K562 (cell line): ENCODE results near the gene MT1E. TPM values are rescaled to one million over a fixed set of nuclear protein-coding genes. Genes with fewer than 3 reads are reported as not detected.

Experiments used
- ATAC-seq: fragments of 200-7000 bp; cut with Tn5 transposase; 3 replicates; pipeline ENCODE4 v1.9.1; 2020; ENCODE audit warnings: moderate library complexity
- BruUV-seq: library from RNA; stranded (reverse); fragments of 400-500 nt; replicated peaks from 2 replicates; lab custom pipeline; 2021; lab: Mats Ljungman, UMichigan
- CTCF ChIA-PET: fragments of 300-600 bp; formaldehyde crosslinking; extraction: SDS; loops from one replicate; lab custom pipeline; 2021; ENCODE audit warnings: low intra/inter-chr PET ratio; lab: Yijun Ruan, JAX
- POLR2A ChIA-PET: fragments of 300-600, 350-650 bp; sonication (Branson Sonifier 250); formaldehyde crosslinking; extraction: SDS; loops from one replicate; lab custom pipeline; 2021; ENCODE audit warnings: antibody characterized with exemption, inconsistent platforms; lab: Yijun Ruan, JAX
- DNase-seq, 4 experiments: peaks; one replicate each; pipeline versions ENCODE4 v3.0.0 to v3.0.0-alpha.2; 2011 to 2018; ENCODE audit warnings: low spot score in 3 of 4, mixed read lengths in 3 of 4; ENCODE audit errors: extremely low read depth in 1 of 4
- FAIRE-seq: peaks from 2 replicates; lab custom pipeline; 2011; peaks lifted over from hg19 to GRCh38; lab: Jason Lieb, UNC
- H2AFZ ChIP-seq: 2 replicates; pipeline ENCODE4 v1.6.0; 2011; ENCODE audit warnings: low read depth, low read length, control low read depth, inconsistent platforms
- H3K27ac ChIP-seq: fragments of 200-600 bp; 3 replicates; pipeline ENCODE4 v1.8.0; 2011; ENCODE audit warnings: low read depth, mild to moderate bottlenecking, control low read depth, inconsistent platforms, low read length, moderate library complexity, mixed read lengths; ENCODE audit errors: extremely low read depth
- H3K27me3 ChIP-seq, 2 experiments: fragments of 300-600 bp in 1 of 2; 2 replicates in 1 of 2; 3 replicates in 1 of 2; pipeline versions ENCODE4 v1.6.0 to v1.8.0; 2011; ENCODE audit warnings: inconsistent platforms in 2 of 2, low read length in 2 of 2, mild to moderate bottlenecking in 1 of 2, mixed read lengths in 1 of 2, moderate library complexity in 1 of 2; ENCODE audit not compliant: control insufficient read depth in 2 of 2, insufficient read depth in 2 of 2
- H3K36me3 ChIP-seq: fragments of 300-600 bp; 3 replicates; pipeline ENCODE4 v1.8.0; 2011; ENCODE audit warnings: mild to moderate bottlenecking, low read length, inconsistent platforms; ENCODE audit not compliant: control insufficient read depth, insufficient read depth
- H3K4me1 ChIP-seq, 2 experiments: fragments of 200-600 bp in 1 of 2; replicated peaks in 1 of 2; 2 replicates in 1 of 2; 3 replicates in 1 of 2; pipeline versions ENCODE4 v1.5.1 to v1.8.0; 2011; ENCODE audit warnings: inconsistent platforms in 2 of 2, low read length in 2 of 2, mild to moderate bottlenecking in 1 of 2, mixed read lengths in 1 of 2, moderate library complexity in 1 of 2; ENCODE audit not compliant: control insufficient read depth in 2 of 2, insufficient read depth in 2 of 2
- H3K4me2 ChIP-seq: 2 replicates; pipeline ENCODE4 v1.6.1; 2011; ENCODE audit warnings: low read length, control low read depth, inconsistent platforms, mixed read lengths; ENCODE audit not compliant: insufficient read depth
- H3K4me3 ChIP-seq: fragments of 200-600 bp; sonication (generic), shearing (Covaris generic); 2 replicates; pipeline ENCODE4 v1.5.1; 2016; ENCODE audit warnings: control low read depth, inconsistent platforms
- H3K79me2 ChIP-seq: fragments of 200-600 bp; 3 replicates; pipeline ENCODE4 v1.8.0; 2011; ENCODE audit warnings: low read length, inconsistent platforms; ENCODE audit not compliant: control insufficient read depth, insufficient read depth
- H3K9ac ChIP-seq, 2 experiments: 2 replicates each; pipeline versions ENCODE4 v1.6.0 to v1.6.1; 2011; ENCODE audit warnings: low read depth in 2 of 2, low read length in 2 of 2, control low read depth in 1 of 2, inconsistent platforms in 1 of 2, mild to moderate bottlenecking in 1 of 2, mixed read lengths in 1 of 2; ENCODE audit not compliant: insufficient read depth in 1 of 2
- H3K9me1 ChIP-seq: one replicate; pipeline ENCODE4 v1.6.0; 2011; ENCODE audit warnings: inconsistent platforms, mild to moderate bottlenecking, low read length, moderate library complexity; ENCODE audit not compliant: control insufficient read depth, insufficient read depth
- H3K9me3 ChIP-seq: replicated peaks from 2 replicates; pipeline ENCODE4 v1.5.1; 2011; ENCODE audit warnings: low read depth, low read length, inconsistent platforms; ENCODE audit not compliant: control insufficient read depth, insufficient read depth
- H4K20me1 ChIP-seq: replicated peaks from 2 replicates; pipeline ENCODE4 v1.6.1; 2011; ENCODE audit warnings: low read length, inconsistent platforms, mixed read lengths; ENCODE audit not compliant: control insufficient read depth, insufficient read depth
- DIDO1 ChIP-seq: fragments of 450-650 bp; IDR thresholded peaks from 2 replicates; pipeline ENCODE4 v1.6.1; 2016; ENCODE audit warnings: low read depth, missing biosample characterization, missing genetic modification characterization
- REST ChIP-seq, 2 experiments: fragments of 450-650 bp; formaldehyde crosslinking in 1 of 2; IDR thresholded peaks; 2 replicates each; pipeline versions ENCODE4 v1.4.0 to v1.6.1; 2014 to 2020; ENCODE audit warnings: mild to moderate bottlenecking in 2 of 2, borderline replicate concordance in 1 of 2, low read depth in 1 of 2
- WGBS: fragments of 100-300 bp; shearing (Covaris generic); methylation state at CpG from one replicate; pipeline ENCODE4 v1.1.6; 2016; ENCODE audit warnings: low coverage, mixed read lengths; ENCODE audit not compliant: insufficient coverage; ENCODE audit errors: missing lambda C conversion rate; 5-methylcytosine and 5-hydroxymethylcytosine counted together
- in situ Hi-C: fragments of 300-500 bp; cut with MboI; formaldehyde crosslinking; loops from 4 replicates; pipeline ENCODE4 v1.15.0; 2018; ENCODE audit warnings: inconsistent platforms, mixed read lengths
- intact Hi-C: fragments of 100-400 bp; cut with micrococcal nuclease; formaldehyde crosslinking; loops from 2 replicates; pipeline ENCODE4 v1.14.2; 2022
- polyA plus RNA-seq, 8 experiments: library from polyadenylated mRNA; depleted of rRNA in 4 of 8; stranded (reverse) in 5 of 8; unstranded in 3 of 8; fragments of >200 nt; fragmentation: Nextera tagmentation in 2 of 8; fragmentation: Illumina TruSeq in 1 of 8; extraction: Ambion mirVana in 2 of 8; extraction: Trizol in 1 of 8; gene quantifications; 2 replicates each; pipeline versions ENCODE4 v1.2.1 to v1.2.3, GENCODE V29; 2011 to 2014; ENCODE audit warnings: inconsistent platforms in 1 of 8, missing spikeins in 1 of 8
- total RNA-seq, 7 experiments: library from RNA; depleted of rRNA in 6 of 7; stranded (reverse); fragments of >200 nt in 6 of 7; fragmentation: Illumina TruSeq in 2 of 7; extraction: Trizol in 2 of 7; gene quantifications; 2 replicates each; pipeline versions ENCODE4 v1.2.1 to v1.2.3, GENCODE V29; 2011 to 2021; ENCODE audit warnings: low replicate concordance in 1 of 7

Gene MT1E
- total and polyA plus RNA-seq, 9 of the 15 experiments (the other 6 are each of a cell fraction or from before 2014, with no cell fraction given), result 0.29 to 0.81 (median 0.46) TPM; not detected in 3

- ChIA-PET CTCF (no interaction called here), POLR2A (interaction anchor here (0.8 to 1.3 kb wide), 3 partner anchors 35 to 333 kb away, joined by 3 to 6 read pairs (median 3); partner anchors contain the start of gene MT2A)
- Histone ChIP-seq H3K36me3 (no peaks in the 10 kb centered on the region), H3K4me2 (peak overlapping the region; percentile 48), H3K4me3 (no peak overlapping the region), H3K4me1 (peaks cover 3 to 13% of the 10 kb centered on the region in 2 experiments; a peak in 3 of 5 replicates), H4K20me1 (no peaks in the 10 kb centered on the region; the same call in 1 of the 2 replicates), H3K79me2 (no peaks in the 10 kb centered on the region), H2AFZ (no peak overlapping the region), H3K27me3 (peaks cover 25 to 63% of the 10 kb centered on the region in 2 experiments), H3K27ac (no peak overlapping the region), H3K9me1 (no peaks in the 10 kb centered on the region), H3K9ac (no peak overlapping the region), H3K9me3 (no peaks in the 10 kb centered on the region)
- TF ChIP-seq REST (IDR thresholded peaks at IDR 0.05; ENCODE audit: borderline replicate concordance), result peak; percentile 8; the same call in 1 of the 2 replicates
- no peak for TF ChIP-seq REST (CRISPR knock-in tag; IDR thresholded peaks at IDR 0.05; ENCODE audit: low read depth)
- TF ChIP-seq DIDO1 (tag), result no peak
- FAIRE-seq, result no peak
- no peak for ATAC-seq
- in situ Hi-C loops (no loop called here), intact Hi-C loops (no loop called here)
- 5% methylated on average over 5 of the region's 5 CpGs for WGBS
- no TSS peak for BruUV-seq
- no peak for DNase-seq
Observed at GRCh38 chr16:56643833-56644232, 18.3 kb downstream of the MT1E start.
